GM19395 (cell line): ENCODE measurements around the gene IL17B.

ENCODE experiments used
- ATAC-seq: cut with Tn5 transposase; IDR thresholded peaks from one replicate; pipeline ENCODE4 v1.9.1; 2021; ENCODE audit warnings: mild to moderate bottlenecking, moderate library complexity; ENCODE audit not compliant: unreplicated experiment

Gene IL17B, protein sequence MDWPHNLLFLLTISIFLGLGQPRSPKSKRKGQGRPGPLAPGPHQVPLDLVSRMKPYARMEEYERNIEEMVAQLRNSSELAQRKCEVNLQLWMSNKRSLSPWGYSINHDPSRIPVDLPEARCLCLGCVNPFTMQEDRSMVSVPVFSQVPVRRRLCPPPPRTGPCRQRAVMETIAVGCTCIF

DNA sequence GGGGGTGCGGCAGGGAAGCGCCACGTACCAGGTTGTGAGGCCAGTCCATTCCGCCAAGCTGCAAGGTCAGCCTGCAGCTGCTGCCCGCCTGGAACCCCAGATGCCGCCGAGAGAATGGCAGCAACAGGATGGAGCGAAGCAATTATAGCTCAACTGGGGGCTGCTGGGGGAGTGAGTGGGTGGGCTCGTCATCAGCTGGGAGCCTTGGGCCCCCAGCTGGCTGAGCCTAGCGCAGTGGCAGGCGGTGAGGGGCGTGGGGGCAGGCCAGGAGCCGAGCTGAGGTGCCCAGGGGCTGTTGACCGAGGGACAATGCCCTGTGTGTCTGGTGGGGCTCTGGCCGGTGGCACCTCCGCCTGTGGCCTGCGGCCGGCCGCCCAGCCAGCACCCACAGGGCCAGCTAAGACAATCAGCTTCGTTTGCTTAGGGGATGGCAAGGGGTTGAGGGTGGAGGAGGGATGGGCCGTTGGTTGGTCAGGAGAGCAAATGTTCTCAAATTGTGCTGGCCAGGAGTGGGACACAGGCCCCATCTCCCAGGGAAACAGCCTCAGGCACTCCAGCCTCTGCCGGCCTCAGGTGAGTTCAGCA lies at the start of gene IL17B:
IL17B (minus strand) TSS at position 116 of the 585 bp plus-strand sequence; CDS start at position 49, 67 bp downstream.
- no peak for ATAC-seq

- ATAC-seq, result no peak
These were observed 48.9 kb upstream of the IL17B start for GRCh38 chr5:149428032-149428431.

- ATAC-seq, result no peak
These were observed 48.3 kb upstream of the IL17B start for GRCh38 chr5:149427374-149427773.

- no peak for ATAC-seq
These were observed 47.8 kb upstream of the IL17B start for GRCh38 chr5:149426931-149427330.

DNA sequence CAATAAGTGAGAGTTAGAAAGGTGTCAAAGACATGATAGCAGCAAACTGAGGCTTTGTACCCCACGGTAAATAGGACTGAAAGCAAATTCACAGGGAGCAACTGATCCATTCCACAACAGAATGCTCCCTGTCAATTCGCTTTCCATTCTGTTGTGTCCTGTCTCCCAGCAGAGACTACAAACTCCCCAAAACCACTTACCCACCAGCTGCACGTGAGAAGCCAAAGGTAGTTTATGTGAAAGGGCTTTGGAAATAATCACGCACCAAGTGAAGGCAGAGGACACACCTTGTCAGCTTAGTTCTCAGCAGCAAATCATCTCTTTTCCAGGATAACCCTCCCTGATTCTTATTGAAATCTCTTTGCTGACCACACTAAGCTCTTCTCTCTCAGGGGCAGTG lies 46.6 kb upstream of the IL17B start:
- ATAC-seq, result no peak

- ATAC-seq, result no peak
These were observed 45.6 kb upstream of the IL17B start for GRCh38 chr5:149424371-149425315.

GRCh38 chr5:149423794-149424268 lies 44.7 kb upstream of the IL17B start:
- no peak for ATAC-seq

DNA sequence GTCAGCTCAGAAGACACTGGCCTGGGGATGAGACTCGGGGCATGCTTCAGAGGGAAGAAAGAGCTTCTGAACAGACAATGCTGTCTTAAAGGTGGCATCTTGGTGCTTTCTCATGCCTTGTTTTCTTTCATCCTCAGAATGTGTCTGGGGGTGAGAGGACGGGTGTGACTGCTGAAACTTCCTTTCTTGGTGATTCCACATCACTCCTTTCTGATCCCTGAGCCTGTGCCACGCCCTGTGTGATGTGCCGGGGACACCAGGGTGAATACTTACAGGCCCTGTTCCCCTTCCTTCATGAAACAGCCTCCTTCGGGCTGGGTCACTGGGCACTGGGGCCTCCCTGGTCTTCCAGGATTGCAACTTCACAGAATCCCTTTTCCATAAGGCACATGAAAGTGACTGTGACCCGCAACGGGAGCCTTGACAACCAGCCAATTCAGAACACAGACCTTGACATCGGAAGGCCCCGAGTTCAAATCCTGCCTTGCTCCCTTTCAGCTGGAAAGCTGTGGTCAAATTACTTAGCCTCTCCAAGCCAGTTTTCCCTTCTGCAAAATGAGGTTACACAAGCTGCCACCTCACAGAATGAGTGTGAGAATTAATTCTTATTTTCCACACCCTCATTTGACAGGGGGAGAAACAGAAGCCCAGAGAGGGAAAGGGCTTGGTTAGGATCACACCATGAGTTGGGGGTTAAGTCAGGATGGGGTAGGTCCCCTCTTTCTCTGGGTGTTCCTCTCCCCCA lies 44.1 kb upstream of the IL17B start:
- no peak for ATAC-seq

GRCh38 chr5:149422366-149423048 lies 43.4 kb upstream of the IL17B start:
- ATAC-seq, result no peak

DNA sequence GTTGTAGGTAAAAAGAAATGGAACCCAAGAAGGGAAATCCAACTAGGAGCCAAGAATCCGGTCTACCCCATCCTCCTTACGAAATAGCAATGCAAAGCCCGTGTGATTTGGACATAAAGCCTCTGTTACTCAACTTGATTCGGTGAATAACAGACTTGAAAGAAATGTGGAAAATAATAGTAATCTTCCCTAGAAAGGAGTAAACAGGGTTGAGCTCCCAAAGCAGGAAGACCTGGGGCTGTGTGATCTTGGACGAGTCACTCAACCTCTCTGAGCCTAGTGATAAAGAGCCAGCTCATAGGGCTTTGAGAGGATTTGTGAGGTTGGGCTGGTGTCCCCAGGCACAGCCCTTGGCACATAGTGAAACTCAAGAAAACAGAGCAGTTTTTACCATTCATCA lies 42.7 kb upstream of the IL17B start:
- ATAC-seq, result no peak

DNA sequence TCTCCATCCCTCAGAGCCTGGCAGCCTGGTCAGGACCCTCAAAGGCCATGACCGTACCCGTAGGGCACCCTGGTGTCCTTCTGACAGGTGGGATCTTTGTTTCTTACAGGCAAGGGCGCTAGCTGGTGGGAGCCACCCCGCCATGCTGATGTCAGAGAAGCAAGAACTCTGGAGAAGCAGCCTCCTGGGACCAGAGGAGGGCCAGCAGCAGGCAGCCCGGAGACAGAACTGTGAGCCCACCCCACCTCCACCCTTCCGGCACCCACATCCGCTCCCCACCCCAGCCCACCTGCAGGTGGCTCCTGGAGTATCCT lies 42.2 kb upstream of the IL17B start:
- no peak for ATAC-seq

DNA sequence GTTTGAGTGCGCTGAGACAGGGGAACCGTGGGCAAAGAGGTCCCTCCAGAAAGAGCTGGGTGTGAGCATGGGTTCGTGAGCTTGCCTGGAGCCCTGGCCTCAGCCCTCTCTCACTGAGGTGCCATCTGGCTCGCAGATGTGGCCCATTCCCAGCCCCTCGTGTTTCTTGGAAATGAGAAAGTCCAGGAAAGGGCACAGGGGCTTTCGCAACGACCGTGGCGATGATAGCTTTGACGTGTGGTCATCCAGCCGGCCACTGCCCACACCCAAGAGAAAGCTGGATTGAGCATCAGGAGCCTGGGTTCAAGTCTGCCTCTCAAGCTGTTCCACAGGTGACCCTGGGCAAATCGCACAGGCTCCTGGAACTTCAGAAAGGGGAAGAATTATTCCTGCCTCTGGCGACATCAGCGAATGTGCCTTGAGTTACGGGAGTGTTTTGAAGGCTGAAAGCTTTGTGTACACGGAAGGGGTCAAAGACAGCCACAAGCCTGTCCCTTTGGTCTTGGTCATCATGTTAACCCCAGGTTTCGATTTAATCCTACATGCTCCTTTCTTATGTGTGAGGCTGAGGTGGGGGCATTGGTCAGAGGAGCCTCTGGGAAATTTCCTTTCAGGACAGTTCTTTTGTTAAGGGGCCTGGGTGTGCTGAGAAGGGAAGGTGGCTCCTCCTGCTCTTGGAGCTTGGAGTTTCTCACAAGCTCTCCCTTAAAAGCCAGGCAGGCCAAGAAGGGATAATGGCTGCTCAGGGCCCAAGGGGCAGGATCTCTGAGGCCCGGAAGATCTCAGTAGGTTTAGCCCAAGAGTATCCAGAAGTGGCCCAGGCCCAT lies 41.7 kb upstream of the IL17B start:
- no peak for ATAC-seq

- no peak for ATAC-seq
These were observed 40.9 kb upstream of the IL17B start for GRCh38 chr5:149419859-149420544.

DNA sequence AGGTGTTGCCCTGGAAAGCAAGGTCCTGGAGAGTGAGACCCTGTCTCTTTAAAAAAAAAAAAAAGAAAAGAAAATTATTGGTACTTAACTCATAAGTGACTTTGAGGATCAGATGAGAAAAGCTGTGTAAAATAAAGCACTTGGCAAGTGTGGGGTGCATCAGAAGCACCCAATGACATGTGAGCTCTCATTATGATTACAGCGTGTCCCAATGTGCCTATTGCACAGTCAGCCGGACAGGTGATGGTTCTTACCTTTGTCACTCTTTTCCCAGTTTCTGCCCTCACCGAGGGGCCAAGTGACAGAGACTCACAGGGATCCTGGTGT lies 40.4 kb upstream of the IL17B start:
- no peak for ATAC-seq

DNA sequence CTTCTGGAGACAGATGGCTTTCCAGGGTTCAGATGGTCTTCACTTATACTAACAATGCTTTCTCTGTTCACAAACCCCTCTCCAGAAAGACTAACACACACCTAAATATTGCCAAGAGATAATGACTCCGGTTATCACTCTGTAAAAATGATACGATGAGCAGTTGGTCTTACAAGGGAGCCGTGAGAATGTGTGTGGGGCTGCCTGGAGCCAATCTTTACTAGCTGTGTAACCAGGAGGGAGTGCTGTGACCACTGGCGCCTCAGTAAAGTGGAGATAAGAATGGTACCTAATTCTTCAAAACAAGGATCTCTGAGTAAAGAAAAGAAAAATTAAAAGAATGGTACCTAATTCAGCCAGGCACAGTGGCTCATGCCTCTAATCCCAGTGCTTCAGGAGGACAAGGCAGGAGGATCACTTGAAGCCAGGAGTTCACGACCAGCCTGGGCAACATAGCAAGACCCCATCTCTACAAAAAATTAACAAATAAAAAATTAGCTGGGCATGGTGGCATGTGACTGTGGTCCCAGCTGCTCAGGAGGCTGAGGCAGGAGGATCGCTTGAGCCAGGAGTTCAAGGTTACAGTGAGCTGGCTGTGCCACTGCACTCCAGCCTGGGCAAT lies 39.9 kb upstream of the IL17B start:
- ATAC-seq, result no peak

- no peak for ATAC-seq
These were observed 38.7 kb upstream of the IL17B start for GRCh38 chr5:149417711-149418368.

DNA sequence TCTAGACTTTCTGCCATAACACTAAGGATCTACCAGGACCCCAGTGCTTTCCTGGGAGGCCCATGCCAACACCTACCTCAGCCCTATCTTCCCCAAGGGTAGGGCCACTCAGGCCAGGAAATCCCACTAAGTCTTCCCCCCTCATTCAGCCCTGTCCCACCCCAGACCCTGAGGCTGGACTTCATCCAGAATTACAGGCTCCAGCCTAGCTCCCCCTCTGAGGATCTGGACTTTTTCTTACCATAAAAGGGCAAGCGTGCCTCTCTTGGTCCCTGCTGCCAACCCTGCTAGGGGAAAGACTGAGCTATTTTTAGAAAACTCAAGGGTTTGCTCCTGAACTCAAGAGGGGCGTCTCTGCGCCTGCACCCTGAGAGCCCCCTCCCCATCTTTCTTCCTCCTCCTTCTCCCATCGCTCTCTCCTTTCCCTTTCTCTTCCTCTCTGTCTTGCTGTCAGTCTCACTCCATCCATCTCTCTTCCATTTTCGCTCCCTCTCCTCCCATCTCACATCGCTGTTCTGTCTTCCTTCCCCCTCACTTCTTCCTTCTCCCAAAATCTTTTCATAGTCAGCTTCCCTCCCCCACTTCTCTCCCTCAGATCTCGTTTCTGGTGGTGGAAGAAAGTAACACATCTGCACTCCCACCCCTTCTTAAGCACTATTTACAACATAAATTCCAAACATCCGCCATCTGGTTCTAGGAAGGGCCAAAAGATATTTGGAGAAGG lies 38.1 kb upstream of the IL17B start:
- ATAC-seq, result no peak
